Spleen (tissue), 7 donors: Measurements from ENCODE around the gene HUNK.

ENCODE experiments used
- CTCF ChIP-seq, 11 experiments: fragments of 200-600 bp in 7 of 11; fragments of 450-650 bp in 4 of 11; sonication (generic) in 4 of 11; IDR thresholded peaks in 8 of 11; conservative IDR thresholded peaks in 3 of 11; 1 replicate in 7 of 11; 2 replicates in 4 of 11; pipeline versions ENCODE4 v1.4.0 to v1.8.0; 2016 to 2021; ENCODE audit warnings: antibody characterized with exemption in 11 of 11, inconsistent platforms in 4 of 11, mild to moderate bottlenecking in 1 of 11
- POLR2A ChIP-seq, 3 donors: fragments of 450-650 bp; IDR thresholded peaks; one replicate each; pipeline ENCODE4 v1.5.1; 2017; ENCODE audit warnings: antibody characterized with exemption in 3 of 3, mild to moderate bottlenecking in 1 of 3
- donor health status: DM: no; HTN: no; CAD: no; lungs with moderate emphysema.
- donor health status: DM: no; HTN: no; CAD: no.
- donor health status: DM: no; HTN: no; CAD: no.

GRCh38 chr21:31873275-31873695 lies 465 bp downstream of the HUNK start:
- TF ChIP-seq CTCF (IDR thresholded peaks at IDR 0.05 in 8 of 11, conservative IDR thresholded peaks at IDR 0.05 in 3 of 11) (no peak), POLR2A (IDR thresholded peaks at IDR 0.05) (no peak)
